Lung (tissue), 12 donors: ENCODE measurements around the gene RSBN1. TPM values are rescaled to one million over a fixed set of nuclear protein-coding genes. Genes with fewer than 3 reads are reported as not detected.
"Not testable (repeated sequence)": the region's sequence is repeated elsewhere in the genome, so short reads cannot be mapped to it uniquely, and the experiment has no call there.

Experiments used
- ATAC-seq: fragments of 200-7000 bp; cut with Tn5 transposase; one replicate; pipeline ENCODE4 v1.9.1; 2020; ENCODE audit warnings: moderate number of reproducible peaks; ENCODE audit not compliant: insufficient read depth, low FRiP score
- DNase-seq, 3 donors: peaks; one replicate each; pipeline ENCODE4 v3.0.0-alpha.2; 2013 to 2017
- H3K27ac ChIP-seq, 2 donors: one replicate each; pipeline ENCODE4 v1.5.1; 2013; ENCODE audit warnings: mild to moderate bottlenecking in 2 of 2, moderate library complexity in 2 of 2, control low read depth in 1 of 2, inconsistent platforms in 1 of 2, low read depth in 1 of 2, low read length in 1 of 2
- H3K27me3 ChIP-seq, 3 donors: one replicate each; pipeline ENCODE4 v1.5.1; 2013; ENCODE audit warnings: low read length in 2 of 3; ENCODE audit not compliant: control insufficient read depth in 3 of 3, insufficient read depth in 3 of 3
- H3K36me3 ChIP-seq, 4 donors: one replicate each; pipeline ENCODE4 v1.5.1; 2013; ENCODE audit warnings: low read length in 4 of 4, mild to moderate bottlenecking in 1 of 4, moderate library complexity in 1 of 4; ENCODE audit not compliant: control insufficient read depth in 4 of 4, insufficient read depth in 4 of 4
- H3K4me1 ChIP-seq, 5 donors: one replicate each; pipeline ENCODE4 v1.5.1; 2013; ENCODE audit warnings: low read length in 5 of 5, mild to moderate bottlenecking in 2 of 5, moderate library complexity in 1 of 5; ENCODE audit not compliant: control insufficient read depth in 5 of 5, insufficient read depth in 5 of 5
- H3K4me3 ChIP-seq: one replicate; pipeline ENCODE4 v1.5.1; 2013; ENCODE audit warnings: mild to moderate bottlenecking, control low read depth, moderate library complexity
- H3K9ac ChIP-seq, 2 donors: one replicate each; pipeline ENCODE4 v1.5.1; 2013; ENCODE audit warnings: low read length in 2 of 2, control low read depth in 1 of 2; ENCODE audit not compliant: insufficient read depth in 1 of 2
- H3K9me3 ChIP-seq, 4 donors: one replicate each; pipeline ENCODE4 v1.5.1; 2013; ENCODE audit warnings: low read length in 3 of 4, mild to moderate bottlenecking in 1 of 4, moderate library complexity in 1 of 4; ENCODE audit not compliant: control insufficient read depth in 4 of 4, insufficient read depth in 3 of 4
- WGBS, 2 donors: extraction: QIAGEN DNeasy Blood & Tissue Kit; methylation state at CpG; one replicate each; pipeline ENCODE4 v1.1.7; 2013; 5-methylcytosine and 5-hydroxymethylcytosine counted together
- polyA plus RNA-seq, 2 donors: library from polyadenylated mRNA; stranded (reverse); fragments of 200-250 nt; gene quantifications; one replicate each; pipeline ENCODE4 v1.2.1, GENCODE V29; 2013
- total RNA-seq, 2 donors: library from RNA; depleted of rRNA in 1 of 2; stranded (reverse); fragments of >200 nt in 1 of 2; gene quantifications; one replicate each; pipeline ENCODE4 v1.2.1, GENCODE V29; 2014 to 2021
- TF ChIP-seq, protein P1 (sequence below): IDR thresholded peaks from 2 replicates; pipeline ENCODE4 v1.5.1; 2012; ENCODE audit warnings: mild to moderate bottlenecking; ENCODE audit errors: control extremely low read depth, extremely low read depth
- donor health status: control.
- donor health status: control.
- donor health status: Bipolar disorder and iron deficiency.
- donor health status: healthy.
- donor health status: DM: yes; HTN: yes; CAD: no.

Gene RSBN1
- total and polyA plus RNA-seq, 4 donors = 4.4 to 39.0 (median 12.5) TPM

DNA sequence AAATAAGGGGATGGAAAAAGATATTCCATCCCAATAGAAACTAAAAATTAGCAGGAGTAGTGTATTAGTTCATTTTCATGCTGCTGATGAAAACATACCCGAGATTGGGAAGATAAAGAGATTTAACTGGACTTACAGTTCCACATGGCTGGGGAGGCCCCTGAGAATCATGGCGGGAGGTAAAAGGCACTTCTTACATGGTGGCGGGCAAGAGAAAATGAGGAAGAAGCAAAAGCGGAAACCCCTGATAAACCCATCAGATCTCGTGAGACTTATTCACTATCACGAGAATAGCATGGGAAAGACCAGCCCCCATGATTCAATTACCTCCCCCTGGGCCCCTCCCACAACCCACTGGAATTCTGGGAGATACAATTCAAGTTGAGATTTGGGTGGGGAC is 94.8 kb downstream of the RSBN1 start:
- H3K27me3 ChIP-seq, ATAC-seq, H3K27ac ChIP-seq, H3K4me3 ChIP-seq, H3K9me3 ChIP-seq, H3K4me1 ChIP-seq, H3K9ac ChIP-seq, DNase-seq: not testable (repeated sequence)
- 96 to 97% methylated on average over 6 of the region's 6 CpGs for WGBS, 2 donors
- peaks cover 3 to 12% (median 6%) of the 10 kb centered on the region in 4 donors for H3K36me3 ChIP-seq

- no peaks in the 10 kb centered on the region for H3K4me1 ChIP-seq
- no peak overlapping the region for H3K4me3 ChIP-seq
- no peak for ATAC-seq
- no peak overlapping the region for H3K27ac ChIP-seq
- no peak overlapping the region for H3K9ac ChIP-seq
- WGBS, 2 donors = 97 to 100% methylated on average over 3 of the region's 3 CpGs
- peaks cover 0 to 3% (median 0%) of the 10 kb centered on the region in 4 donors for H3K9me3 ChIP-seq
- peaks cover 4 to 16% (median 9%) of the 10 kb centered on the region in 4 donors for H3K36me3 ChIP-seq
- TF ChIP-seq, protein P1, sequence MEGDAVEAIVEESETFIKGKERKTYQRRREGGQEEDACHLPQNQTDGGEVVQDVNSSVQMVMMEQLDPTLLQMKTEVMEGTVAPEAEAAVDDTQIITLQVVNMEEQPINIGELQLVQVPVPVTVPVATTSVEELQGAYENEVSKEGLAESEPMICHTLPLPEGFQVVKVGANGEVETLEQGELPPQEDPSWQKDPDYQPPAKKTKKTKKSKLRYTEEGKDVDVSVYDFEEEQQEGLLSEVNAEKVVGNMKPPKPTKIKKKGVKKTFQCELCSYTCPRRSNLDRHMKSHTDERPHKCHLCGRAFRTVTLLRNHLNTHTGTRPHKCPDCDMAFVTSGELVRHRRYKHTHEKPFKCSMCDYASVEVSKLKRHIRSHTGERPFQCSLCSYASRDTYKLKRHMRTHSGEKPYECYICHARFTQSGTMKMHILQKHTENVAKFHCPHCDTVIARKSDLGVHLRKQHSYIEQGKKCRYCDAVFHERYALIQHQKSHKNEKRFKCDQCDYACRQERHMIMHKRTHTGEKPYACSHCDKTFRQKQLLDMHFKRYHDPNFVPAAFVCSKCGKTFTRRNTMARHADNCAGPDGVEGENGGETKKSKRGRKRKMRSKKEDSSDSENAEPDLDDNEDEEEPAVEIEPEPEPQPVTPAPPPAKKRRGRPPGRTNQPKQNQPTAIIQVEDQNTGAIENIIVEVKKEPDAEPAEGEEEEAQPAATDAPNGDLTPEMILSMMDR = no peak
- no peaks in the 10 kb centered on the region for H3K27me3 ChIP-seq
- peak in 1 of 3 donors; percentile 11 for DNase-seq
Observed at GRCh38 chr1:113714606-113715269, 97.5 kb downstream of the RSBN1 start.

Other genes with a start within 250 kb of the RSBN1 start
- gene PHTF1, start 53.0 kb downstream of the RSBN1 start, total RNA-seq = 10 to 100 TPM; 23.3 to 29.7 TPM
- 10 to 100 TPM in 1 of 2 donors, 1 to 10 TPM in 1; 9.5 to 15.8 TPM for gene PHTF1, start 53.0 kb downstream of the RSBN1 start, polyA plus RNA-seq
- 1 to 10 TPM; 6.9 to 7.0 TPM for gene PTPN22, start 59.2 kb upstream of the RSBN1 start, total RNA-seq
- gene PTPN22, start 59.2 kb upstream of the RSBN1 start, polyA plus RNA-seq = 1 to 10 TPM; 4.2 to 5.3 TPM
- 1 to 10 TPM; 3.2 to 3.3 TPM for gene BCL2L15, start 75.1 kb upstream of the RSBN1 start, total RNA-seq
- gene BCL2L15, start 75.1 kb upstream of the RSBN1 start, polyA plus RNA-seq = 1 to 10 TPM; 1.9 to 7.0 TPM
- 10 to 100 TPM; 24.2 to 43.9 TPM for gene AP4B1, start 92.3 kb upstream of the RSBN1 start, total RNA-seq
- 10 to 100 TPM; 12.8 to 13.5 TPM for gene AP4B1, start 92.3 kb upstream of the RSBN1 start, polyA plus RNA-seq
- gene DCLRE1B, start 92.8 kb upstream of the RSBN1 start, total RNA-seq = 1 to 10 TPM; 4.9 to 7.8 TPM
- gene DCLRE1B, start 92.8 kb upstream of the RSBN1 start, polyA plus RNA-seq = 1 to 10 TPM; 2.6 to 5.5 TPM
- gene HIPK1, start 116.8 kb upstream of the RSBN1 start, total RNA-seq = 10 to 100 TPM; 84.1 to 87.2 TPM
- gene HIPK1, start 116.8 kb upstream of the RSBN1 start, polyA plus RNA-seq = 10 to 100 TPM; 10.9 to 25.0 TPM
- 100 to 1,000 TPM in 1 of 2 donors, 10 to 100 TPM in 1; 27.4 to 108 TPM for gene OLFML3, start 167.0 kb upstream of the RSBN1 start, total RNA-seq
- 10 to 100 TPM in 1 of 2 donors, 1 to 10 TPM in 1; 9.7 to 11.6 TPM for gene OLFML3, start 167.0 kb upstream of the RSBN1 start, polyA plus RNA-seq